ENCODE data around the gene MRM3.
"Not testable (repeated sequence)": the region's sequence is repeated elsewhere in the genome, so short reads cannot be mapped to it uniquely, and the experiment has no call there.

MRM3 gene

GRCh38 chr17:830950-831349, 48.8 kb downstream of the MRM3 start:
- no peak overlapping the region for H3K27ac ChIP-seq (replicated peaks)
- DNase-seq (ENCODE audit: low read depth in 1 of 2, low spot score in 1 of 2) = no peak
- H3K4me3 ChIP-seq (replicated peaks; ENCODE audit: insufficient read depth, low read length) = no peak overlapping the region
- TF ChIP-seq CTCF (IDR thresholded peaks at IDR 0.05; ENCODE audit: insufficient read depth, low read length) (no peak), GABPA (IDR thresholded peaks at IDR 0.05; ENCODE audit: low read depth) (no peak), POLR2AphosphoS5 (IDR thresholded peaks at IDR 0.05; ENCODE audit: low read depth) (no peak), REST (IDR thresholded peaks at IDR 0.05; ENCODE audit: insufficient replicate concordance, low read depth) (no peak)
- no peaks in the 10 kb centered on the region for H3K27me3 ChIP-seq (ENCODE audit: insufficient read depth, poor library complexity, severe bottlenecking)

DNA sequence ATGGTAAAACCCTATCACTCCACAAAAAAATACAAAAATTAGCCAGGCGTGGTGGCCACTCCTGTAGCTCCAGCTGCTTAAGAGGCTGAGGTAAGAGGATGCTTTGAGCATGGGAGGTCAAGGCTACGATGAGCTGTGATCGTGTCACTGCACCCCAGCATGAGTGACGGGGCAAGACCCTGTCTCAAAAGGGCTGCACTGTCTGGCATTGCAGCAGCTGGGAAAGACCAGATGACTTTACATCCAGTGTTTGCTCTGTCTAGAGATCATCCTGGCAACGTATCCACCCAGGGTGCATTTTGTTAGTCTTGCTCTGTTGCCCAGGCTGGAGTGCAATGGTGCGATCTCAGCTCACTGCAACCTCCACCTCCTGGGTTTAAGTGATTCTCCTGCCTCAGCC, 52.0 kb downstream of the MRM3 start:
- Histone ChIP-seq H3K27me3 (ENCODE audit: insufficient read depth, poor library complexity, severe bottlenecking) (no peaks in the 10 kb centered on the region), H3K4me3 (replicated peaks; ENCODE audit: insufficient read depth, low read length) (no peak overlapping the region), H3K27ac (replicated peaks) (no peak overlapping the region)
- TF ChIP-seq SPI1 (IDR thresholded peaks at IDR 0.05; ENCODE audit: borderline replicate concordance, low read depth) (no peak), CTCF (IDR thresholded peaks at IDR 0.05; ENCODE audit: insufficient read depth, low read length) (no peak), POLR2AphosphoS5 (IDR thresholded peaks at IDR 0.05; ENCODE audit: low read depth) (no peak), GABPA (IDR thresholded peaks at IDR 0.05; ENCODE audit: low read depth) (no peak), REST (IDR thresholded peaks at IDR 0.05; ENCODE audit: insufficient replicate concordance, low read depth) (no peak)
- no peak for DNase-seq (ENCODE audit: low read depth in 1 of 2, low spot score in 1 of 2)

GRCh38 chr17:835263-835662, 53.1 kb downstream of the MRM3 start:
- DNase-seq (ENCODE audit: low read depth in 1 of 2, low spot score in 1 of 2) = no peak
- no peaks in the 10 kb centered on the region for H3K27me3 ChIP-seq (ENCODE audit: insufficient read depth, poor library complexity, severe bottlenecking)
- no peak for TF ChIP-seq REST (IDR thresholded peaks at IDR 0.05; ENCODE audit: insufficient replicate concordance, low read depth)
- no peak for TF ChIP-seq CTCF (IDR thresholded peaks at IDR 0.05; ENCODE audit: insufficient read depth, low read length)
- no peak for TF ChIP-seq SPI1 (IDR thresholded peaks at IDR 0.05; ENCODE audit: borderline replicate concordance, low read depth)
- TF ChIP-seq GABPA (IDR thresholded peaks at IDR 0.05; ENCODE audit: low read depth) = no peak
- no peak for TF ChIP-seq POLR2AphosphoS5 (IDR thresholded peaks at IDR 0.05; ENCODE audit: low read depth)
- no peak overlapping the region for H3K4me3 ChIP-seq (replicated peaks; ENCODE audit: insufficient read depth, low read length)
- no peak overlapping the region for H3K27ac ChIP-seq (replicated peaks)

- not testable (repeated sequence) for H3K27ac ChIP-seq (replicated peaks); H3K4me3 ChIP-seq (replicated peaks; ENCODE audit: insufficient read depth, low read length); DNase-seq (ENCODE audit: low read depth in 1 of 2, low spot score in 1 of 2); H3K27me3 ChIP-seq (ENCODE audit: insufficient read depth, poor library complexity, severe bottlenecking)
Observed at GRCh38 chr17:835721-836120, 53.6 kb downstream of the MRM3 start.
